ENCODE measurements around the gene CYP17A1.

Gene CYP17A1

DNA sequence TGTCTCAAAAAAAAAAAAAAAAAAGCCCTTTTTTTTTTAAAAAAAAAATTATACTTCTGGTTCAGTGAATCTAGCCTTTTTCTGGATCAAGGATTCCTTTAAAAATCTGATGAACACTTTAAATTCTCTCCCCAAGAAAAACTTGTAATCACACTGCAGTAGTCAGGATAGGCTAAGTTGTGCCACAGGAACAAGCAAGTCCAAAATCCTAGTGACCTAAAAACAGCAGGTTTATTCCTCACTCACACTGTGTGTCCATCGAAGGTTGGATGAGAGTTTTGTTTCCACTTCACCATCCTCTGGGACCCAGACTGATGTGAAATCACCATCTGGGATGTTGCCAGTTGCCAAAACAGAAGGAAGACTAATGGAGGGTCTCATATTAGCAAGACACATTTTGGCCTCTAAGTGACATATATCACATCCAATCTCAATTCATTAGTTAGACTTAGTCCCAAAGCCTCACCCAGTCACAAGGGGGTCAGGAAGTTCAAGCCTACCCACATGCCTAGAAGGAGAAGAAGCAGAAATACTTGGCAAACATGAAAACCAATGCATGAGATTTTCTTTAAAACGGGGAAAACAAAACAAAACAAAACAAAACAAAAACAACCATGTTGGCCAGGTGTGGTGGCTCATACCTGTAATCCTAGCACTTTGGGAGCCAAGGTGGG is 32.7 kb downstream of the CYP17A1 start:
- no peak for DNase-seq (ENCODE audit: low read depth)

DNA sequence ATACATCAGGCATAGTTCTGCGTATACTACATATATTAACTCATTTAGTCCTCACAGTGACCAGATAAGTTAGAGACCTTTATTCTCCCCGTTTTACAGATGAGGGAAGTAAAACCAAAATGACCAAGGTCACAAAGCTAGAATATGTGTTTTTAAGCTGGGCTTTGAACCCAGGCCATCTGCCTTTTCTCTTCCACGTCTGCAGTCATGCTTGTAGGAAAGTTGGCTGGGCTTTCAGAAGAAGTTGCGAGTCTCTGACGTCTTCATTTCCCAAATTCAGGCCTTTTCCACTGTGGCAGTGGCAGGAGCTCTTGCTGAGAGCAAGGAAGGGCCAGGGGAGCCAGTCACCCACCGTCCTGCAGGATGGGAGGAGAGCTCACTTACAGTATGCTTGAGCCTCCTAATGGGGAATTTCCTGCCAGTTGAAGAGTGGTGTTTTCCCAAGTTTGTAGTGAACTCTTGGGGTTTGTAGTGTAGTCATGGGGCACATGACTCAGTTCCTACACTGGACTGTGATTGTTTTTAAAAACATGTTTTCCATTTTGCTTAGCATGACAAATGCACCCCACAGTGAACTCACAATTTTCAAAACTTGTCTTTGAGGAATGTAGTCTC is 34.2 kb downstream of the CYP17A1 start:
- no peak for DNase-seq (ENCODE audit: low read depth)

GRCh38 chr10:102801978-102802377 is 35.2 kb downstream of the CYP17A1 start:
- no peak for DNase-seq (ENCODE audit: low read depth)

GRCh38 chr10:102801496-102801895 is 35.7 kb downstream of the CYP17A1 start:
- DNase-seq (ENCODE audit: low read depth): no peak

DNA sequence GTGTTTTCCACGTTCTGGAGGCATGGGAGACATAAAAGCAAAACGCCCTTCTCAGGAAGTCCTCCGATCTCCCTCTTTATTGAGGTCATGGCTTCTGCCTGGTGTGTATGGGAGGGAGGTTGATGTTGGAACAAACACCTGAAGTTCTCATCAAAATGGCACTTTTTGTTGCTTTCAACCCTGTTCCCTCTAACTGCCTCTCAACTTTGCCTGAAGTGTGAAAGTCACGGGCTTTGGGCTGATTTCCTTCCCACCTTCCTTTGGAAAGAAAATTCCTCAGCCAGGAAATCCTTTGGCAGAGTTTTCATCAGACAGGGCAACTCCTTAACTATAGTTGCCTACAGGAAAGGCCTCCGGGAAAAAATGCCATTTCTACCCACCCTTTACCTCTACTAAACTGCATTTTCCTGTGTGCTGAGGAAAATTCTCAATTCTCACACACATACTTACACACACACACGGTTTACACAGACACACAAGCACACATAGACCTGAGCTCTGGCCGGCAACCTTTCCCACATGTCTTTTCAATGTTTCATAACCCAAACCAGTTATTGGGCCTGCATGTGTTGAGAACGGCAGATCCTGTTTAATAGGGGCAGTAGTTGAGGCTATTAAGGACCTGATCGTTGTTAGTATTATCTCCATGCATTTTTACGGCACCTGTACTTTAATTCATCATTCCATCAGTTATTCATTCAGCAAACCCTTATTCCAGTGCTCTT is 36.4 kb downstream of the CYP17A1 start:
- DNase-seq (ENCODE audit: low read depth): no peak

GRCh38 chr10:102799691-102800471 is 37.3 kb downstream of the CYP17A1 start:
- DNase-seq (ENCODE audit: low read depth): no peak

DNA sequence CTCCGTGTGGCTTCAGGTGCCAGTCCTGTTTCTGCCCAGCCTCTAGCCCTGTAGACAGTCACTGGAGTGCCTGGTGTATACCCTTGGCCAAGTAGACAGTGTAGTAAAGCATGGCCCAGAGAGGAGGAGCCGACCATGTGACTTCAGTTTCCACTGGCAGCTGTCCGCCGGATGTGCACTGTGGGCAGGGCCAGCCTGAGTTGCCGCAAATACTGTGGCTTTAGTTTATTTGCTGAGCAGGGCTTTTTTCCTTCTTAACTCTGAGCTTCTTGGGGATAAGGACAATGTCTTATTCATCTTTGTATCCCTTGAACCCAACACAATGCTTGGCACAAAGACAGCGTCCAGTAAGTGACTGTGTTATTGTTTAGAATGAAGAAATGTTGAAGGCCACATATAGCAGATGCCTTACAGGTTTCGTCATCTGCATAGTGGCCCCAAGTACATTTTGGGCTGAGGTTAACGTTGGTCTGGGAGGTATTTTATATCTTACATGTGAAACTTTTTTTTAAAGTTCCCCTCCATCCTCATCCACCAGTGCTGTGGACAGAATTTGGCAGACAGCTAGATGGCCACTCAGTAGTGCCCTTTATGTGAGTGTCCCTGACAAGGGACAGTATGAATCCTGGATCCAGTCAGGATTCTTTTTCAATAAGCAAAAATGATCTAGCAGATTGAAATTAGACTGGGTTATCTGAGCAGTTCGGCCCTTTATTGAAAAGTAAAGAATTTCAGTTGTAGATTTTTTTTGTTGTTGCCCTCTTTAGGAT is 40.6 kb downstream of the CYP17A1 start:
- DNase-seq (ENCODE audit: low read depth): peak; percentile 9

- DNase-seq (ENCODE audit: low read depth): no peak
These were observed 41.5 kb downstream of the CYP17A1 start for GRCh38 chr10:102795453-102796406.

GRCh38 chr10:102791754-102792395 is 45.3 kb downstream of the CYP17A1 start:
- DNase-seq (ENCODE audit: low read depth): no peak

DNA sequence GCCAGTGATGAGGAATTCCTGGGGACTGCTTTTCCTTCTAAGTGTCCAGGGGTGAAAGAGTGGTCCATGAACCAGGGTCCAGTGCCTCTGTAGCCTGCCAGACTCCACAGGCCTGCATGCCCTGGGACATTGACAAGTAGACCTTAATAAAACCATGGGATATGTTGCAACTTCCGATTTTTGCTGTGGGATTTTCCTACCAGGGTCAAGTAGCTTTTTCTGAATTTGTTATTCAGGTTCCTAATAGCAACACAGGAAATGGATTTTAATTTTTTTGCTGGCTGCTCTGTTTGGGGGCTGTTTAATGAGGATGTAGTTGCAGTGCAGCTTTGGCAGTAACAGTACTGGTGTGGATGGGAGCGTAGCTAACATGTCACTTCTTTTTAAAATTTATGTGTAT is 51.4 kb downstream of the CYP17A1 start:
- DNase-seq (ENCODE audit: low read depth): no peak

GRCh38 chr10:102783568-102783967 is 53.6 kb downstream of the CYP17A1 start:
- DNase-seq (ENCODE audit: low read depth): no peak

GRCh38 chr10:102782673-102783551 is 54.3 kb downstream of the CYP17A1 start:
- no peak for DNase-seq (ENCODE audit: low read depth)

DNA sequence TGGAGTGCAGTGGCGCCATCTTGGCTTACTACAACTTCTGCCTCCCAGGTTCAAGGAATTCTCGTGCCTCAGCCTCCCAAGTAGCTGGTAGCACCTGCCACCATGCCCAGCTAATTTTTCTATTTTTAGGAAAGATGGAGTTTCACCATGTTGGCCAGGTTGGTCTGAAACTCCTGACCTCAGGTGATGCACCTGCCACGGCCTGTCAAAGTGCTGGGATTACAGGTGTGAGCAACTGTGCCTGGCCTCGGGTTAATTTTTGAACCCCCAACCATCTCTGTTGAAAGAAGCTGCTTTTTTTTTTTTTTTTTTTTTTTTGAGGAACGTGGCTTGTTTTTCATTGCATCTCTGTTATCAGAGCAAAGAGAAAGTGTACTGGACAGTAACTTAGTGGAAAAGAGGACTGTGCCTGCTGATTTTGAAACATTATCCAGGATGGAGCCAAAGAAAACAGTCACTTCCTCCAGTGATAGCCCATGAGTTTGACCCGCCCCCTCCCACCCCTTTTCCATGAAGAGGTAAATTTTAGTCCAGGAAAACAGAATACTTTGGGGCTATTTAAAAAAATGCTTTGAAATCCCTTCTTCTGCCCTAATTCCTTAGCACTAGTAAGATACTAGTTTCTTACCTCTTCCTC is 55.2 kb downstream of the CYP17A1 start:
- no peak for DNase-seq (ENCODE audit: low read depth)

DNA sequence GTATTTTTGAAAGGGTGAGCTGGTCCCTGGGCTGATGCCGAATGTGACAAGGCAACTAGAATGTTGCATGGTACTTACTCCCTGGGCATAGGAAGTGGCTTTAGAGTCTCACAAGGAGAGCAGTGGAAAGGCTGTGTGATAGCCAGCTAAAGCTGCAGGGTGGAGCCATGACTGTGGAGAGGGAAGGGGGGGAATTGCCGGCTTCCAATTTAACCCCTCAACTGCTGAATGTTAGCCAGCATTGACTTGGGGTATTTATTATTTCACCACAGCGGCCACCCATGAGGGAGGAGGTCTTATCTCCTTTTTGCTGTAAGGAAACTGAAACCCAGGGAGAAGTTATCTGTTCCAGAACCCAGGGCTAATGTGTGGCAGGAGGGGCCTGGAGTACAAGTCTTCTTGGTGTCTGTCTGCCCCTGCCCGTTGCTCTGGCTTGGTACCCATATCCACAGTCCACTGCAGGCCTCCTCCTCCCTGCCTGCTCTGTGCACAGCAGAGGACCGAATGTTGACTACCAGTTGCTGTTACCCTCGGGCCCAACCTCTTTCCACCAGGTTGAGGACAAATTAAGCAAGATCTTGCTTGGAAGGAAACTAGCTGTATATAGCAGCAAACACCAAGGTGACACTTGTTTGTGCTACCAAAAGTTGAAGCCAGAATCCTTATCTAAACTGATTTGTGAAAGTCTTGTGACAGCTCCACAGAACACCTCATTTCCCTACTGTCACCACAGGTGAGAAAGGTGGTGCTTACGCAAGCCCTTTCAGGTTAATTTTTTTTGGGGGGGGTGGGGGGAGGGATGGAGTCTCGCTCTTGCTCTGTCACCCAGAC is 55.9 kb downstream of the CYP17A1 start:
- no peak for DNase-seq (ENCODE audit: low read depth)
